LoVo (cell line): ENCODE data around the gene SCAPER.
A peak's percentile ranks its signal among the peaks of the same experiment; 100 is the strongest.

Source experiments
- DNase-seq: peaks from one replicate; pipeline ENCODE4 v3.0.0-alpha.2; 2016; ENCODE audit warnings: low spot score

SCAPER gene

DNA sequence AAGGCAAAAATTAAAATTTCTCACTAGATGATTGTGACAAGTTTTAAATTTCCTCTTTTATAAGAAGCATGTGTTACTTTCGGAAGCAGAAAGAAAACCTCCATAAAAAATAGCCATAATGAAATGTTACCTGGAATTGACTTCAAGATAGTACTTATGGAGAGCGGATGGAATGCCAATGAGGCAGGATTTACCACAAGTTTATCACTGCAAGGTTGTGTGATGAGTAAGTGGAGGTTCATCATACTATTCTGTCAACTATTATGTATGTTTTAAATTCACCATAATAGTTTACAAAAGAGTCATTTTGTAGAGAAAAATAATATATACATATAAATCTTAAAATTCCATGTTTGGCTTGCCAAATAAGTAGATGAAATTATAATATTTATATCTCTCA is 230.3 kb downstream of the SCAPER start:
- DNase-seq, result no peak

DNA sequence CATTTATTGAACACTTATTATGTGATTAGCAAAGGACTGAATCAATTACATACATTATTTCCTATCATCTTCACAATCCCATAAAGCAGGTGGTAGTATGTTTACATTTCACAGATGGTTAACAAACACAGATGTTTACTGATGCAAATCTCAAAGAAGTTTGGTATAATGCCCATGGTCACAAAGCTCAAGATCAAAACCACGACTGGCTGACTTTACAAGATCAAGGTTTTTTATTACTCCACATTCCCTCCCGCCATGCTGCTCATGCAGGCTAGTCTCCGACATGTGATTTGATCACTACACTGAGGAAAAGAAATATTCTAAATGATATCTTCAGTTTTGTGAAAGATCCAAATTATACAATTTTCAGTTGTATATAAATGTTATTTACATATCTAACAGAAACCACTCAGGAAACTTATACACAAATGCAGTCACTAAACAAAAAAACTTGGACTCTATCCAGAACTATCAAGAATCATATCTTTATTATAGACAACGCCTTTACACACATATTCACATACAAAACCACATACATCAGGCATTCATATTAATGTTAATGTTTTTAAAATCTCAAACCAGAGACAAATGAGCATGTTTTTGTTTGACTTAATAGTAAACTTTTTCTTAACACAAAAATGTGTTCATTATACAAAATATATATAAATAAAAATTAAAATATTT is 235.5 kb downstream of the SCAPER start:
- DNase-seq, result no peak

DNA sequence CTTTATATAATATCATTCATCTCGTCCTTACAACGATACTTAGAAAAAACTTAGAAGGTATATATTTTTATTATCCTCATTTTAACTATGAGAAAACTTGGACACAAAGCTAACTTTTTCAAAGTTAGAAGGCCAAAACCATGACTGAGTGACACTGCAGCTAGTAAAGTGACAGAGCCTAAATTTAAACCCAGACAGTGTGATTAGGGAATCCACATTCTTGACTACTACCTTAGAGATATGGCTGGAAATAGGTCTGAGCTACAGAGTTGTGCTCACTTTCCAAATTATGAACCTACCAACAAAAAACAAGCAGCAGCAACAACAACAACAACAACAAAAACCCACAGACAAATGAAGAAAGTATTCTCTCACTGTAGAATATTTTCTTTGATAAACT is 236.2 kb downstream of the SCAPER start:
- no peak for DNase-seq

DNA sequence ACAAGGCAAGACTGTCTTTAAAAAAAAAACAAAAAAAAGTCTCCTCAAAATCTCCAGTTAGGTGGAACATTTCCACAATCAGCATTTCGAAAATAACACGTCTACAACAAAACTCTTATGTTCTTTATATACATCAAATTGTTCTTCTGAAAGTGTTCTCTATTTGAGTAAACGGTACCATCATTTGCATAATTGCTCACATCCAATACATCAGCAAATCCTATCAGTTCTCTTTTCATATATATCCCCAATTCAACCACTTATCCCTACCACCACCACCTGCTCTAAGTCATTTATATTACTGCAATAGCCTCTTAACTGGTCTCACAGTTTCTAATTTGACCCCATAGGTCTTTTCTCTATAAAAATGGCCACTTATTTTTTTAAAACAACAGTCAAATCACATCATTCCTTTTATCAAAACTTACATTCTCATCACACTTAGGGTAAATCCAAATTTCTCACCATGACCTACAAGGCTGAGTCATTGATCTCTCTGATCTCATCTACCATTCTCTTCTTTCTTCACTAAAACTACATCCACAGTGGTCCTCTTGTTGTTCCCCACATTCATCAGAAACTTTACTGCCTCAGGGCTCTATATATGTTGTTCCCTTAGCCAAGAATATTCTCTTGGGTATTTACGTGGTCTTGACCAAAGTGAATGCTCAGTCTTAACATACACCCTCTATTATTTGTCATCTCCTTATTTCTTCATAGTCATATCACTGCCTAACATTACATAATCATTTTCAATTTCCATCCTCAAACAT is 237.0 kb downstream of the SCAPER start:
- DNase-seq, result no peak

DNA sequence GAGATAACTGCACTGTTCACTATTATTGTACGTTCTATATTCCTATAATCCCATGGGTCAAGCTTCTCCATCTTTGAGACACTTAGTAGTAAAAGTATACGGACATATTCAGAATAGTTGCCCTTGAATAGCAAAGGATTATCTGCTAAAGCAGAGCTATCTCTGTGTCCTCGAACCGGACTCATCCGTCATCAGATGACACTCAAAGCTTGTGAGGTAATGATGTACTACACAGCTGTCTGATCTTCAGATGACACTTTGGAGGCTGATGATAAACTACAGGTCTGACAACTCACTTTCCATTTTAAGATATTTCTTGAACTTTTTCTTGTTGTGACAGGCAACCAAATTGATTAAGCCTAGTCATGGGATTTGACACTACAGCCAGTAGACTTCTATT is 240.2 kb downstream of the SCAPER start:
- DNase-seq, result no peak

DNA sequence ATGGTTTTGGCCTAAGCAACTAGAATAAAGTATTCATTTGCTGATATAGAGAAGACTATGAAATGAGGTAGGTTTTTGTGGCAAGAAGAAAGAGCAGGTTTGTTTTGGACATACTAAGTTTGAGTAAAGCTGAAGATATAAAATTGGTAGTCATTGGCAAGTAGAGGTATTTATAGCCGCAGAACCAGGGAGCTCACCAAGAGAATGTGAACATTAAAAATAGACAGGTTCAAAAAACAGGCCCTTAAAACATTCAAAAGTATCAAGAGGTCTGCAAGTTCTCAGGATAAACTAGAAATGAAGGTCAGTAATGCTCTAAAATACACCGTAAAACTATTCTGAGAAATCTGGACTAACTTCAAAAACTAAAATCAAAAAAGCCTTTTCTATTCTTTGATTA is 240.7 kb downstream of the SCAPER start:
- no peak for DNase-seq

DNA sequence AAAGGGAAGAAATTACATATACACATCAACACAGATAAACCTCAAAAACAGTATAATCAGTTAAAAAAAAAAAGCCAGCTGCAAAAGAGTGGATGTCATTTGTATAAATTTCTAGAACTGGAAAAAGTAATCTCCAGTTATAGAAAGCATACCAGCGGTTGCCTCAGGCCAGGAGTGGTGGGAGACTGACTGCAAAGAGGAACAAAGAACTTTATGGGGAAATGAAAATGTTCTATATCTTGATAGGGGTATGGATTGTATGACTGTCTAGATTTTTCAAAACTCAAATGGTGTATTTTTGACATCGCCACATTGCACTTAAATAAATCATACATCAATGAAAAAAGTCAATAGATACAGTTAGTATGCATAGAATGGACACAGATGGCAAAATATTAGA is 241.6 kb downstream of the SCAPER start:
- DNase-seq, result no peak

DNA sequence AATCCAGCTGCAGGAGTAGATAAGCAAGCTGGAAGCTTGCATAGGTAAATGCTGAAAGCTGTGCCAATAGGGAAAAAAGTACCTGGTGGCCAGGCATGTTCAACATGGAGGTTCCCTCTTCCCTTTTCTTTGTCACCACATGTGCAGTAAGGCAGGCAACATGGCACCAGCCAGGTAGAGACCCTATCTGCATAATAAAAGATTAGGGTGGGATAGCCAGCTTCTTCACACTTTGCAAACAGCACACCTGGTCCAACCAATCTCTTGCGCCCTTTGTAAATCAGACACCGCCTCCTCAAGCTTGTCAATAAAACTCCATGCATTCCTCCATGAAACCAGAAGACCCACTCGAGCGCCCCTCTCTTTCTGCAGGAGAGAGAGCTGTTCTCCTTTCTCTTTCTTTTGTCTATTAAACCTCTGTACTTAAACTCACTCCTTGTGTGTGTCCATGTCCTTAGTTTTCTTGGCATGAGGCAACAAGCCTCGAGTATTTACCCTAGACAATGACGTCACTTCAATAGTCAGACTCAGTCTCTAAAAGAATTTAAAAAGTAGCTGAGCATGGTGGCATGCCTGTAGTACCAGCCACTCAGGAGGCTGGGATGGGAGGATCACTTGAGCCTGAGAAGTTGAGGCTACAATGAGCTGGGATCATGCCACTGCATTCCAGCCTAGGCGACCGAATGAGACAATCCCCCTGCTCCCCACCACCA is 256.3 kb downstream of the SCAPER start:
- no peak for DNase-seq

DNA sequence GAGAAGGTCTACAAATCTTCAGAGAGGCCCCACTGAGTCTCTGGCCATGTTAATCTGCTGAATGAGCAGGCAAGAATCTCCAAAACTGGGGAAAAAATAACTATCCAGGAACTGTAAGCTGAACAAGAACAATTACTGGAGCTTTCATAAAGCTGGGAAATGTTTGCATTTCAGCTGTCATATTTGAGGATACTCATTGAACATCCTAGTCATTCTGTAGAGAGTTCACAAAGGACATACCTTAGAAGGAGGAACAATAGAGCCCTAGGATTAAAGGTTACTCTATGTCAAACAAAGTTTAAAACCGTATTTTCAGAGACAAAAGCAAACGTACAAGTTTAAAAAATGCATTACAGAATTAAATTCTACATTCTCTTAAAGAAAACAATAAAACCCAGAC is 257.5 kb downstream of the SCAPER start:
- DNase-seq, result no peak

DNA sequence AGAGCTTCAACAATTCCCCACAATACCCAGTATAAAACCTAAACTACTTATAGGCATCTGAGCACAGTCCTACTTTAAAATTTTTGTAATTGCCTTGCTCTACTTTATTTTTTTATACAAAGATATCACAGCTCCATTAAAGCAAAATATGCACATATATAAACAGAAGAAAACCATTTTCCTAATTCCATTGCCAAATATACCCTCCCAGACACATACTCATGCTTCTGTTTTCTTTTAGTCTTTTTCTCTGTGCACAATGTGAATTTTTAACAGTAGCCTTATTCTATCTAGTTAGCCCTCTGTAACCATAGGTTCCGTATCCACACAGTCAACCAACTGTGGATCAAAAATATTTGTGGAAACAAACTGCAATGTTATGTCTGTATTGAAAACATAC is 260.5 kb downstream of the SCAPER start:
- DNase-seq, result no peak

DNA sequence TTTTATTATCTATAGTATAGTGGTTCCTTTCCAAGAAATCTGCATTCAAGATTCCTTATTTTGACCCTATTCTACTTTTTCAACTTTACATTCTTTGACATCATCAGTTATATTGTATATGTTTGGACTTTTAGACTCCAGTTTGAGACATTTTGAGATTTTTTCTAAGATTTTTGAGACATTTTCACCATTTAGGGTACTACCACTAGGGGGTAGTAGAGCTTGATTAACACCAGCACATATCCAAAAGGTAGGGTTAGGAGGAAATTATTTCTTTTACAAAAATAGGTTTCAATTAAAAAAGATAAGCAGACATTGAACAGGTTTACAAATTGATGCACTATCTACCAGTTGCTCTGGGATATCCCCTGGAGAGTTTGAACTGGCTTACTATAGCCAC is 262.5 kb downstream of the SCAPER start:
- DNase-seq, result no peak

DNA sequence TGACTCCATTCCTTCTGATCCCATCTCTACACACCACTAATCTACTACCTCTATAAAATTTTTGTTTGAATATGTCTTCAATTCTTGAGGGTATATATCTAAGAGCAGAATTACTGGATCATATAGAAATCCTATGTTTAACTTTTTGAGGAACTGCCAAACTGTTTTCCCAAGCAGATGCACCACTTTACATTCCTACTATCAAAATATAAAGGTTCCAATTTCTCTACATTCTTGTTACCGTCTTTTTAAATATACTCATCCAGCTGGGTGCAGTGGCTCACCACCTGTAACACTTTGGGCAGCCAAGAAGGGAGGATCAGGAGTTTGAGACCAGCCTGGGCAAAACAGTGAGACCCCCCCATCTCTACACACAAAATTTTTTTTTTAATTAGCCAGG is 268.0 kb downstream of the SCAPER start:
- no peak for DNase-seq

DNA sequence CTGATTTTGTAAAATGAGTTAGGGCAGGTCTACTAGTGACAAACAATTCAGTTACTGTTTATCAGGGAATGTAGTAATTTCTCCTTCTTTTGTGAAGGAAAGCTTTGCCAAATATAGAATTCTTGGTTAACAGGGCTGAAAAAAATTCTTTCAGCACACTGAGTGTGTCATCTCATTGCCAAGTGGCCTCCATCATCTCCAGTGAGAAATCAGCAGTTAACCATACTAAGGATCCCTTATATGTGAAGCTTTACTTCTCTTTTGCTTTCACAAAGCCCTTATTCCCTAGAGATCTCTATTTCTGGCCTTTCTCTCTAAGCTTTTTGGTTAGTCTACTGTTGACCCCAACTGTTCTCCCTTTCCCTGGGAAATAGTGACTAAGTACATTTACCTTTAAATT is 269.1 kb downstream of the SCAPER start:
- DNase-seq, result no peak

DNA sequence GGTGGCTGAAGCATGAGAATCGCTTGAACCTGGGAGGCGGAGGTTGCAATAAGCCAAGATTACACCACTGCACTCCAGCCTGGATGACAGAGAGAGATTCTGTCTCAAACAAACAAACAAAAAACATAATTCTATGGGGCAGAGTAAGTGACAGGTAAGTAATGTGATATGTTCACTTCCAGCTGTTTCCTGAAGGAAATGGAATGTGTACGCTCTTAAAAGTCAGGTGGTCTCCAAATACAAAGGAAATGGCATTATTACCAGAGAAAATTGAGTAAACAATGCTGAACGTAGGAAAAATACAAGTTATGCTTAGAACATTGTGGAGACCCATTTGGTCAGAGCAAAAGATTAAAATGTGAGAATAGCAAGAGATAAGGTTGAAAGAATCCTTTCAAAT is 278.5 kb downstream of the SCAPER start:
- DNase-seq, result no peak

DNA sequence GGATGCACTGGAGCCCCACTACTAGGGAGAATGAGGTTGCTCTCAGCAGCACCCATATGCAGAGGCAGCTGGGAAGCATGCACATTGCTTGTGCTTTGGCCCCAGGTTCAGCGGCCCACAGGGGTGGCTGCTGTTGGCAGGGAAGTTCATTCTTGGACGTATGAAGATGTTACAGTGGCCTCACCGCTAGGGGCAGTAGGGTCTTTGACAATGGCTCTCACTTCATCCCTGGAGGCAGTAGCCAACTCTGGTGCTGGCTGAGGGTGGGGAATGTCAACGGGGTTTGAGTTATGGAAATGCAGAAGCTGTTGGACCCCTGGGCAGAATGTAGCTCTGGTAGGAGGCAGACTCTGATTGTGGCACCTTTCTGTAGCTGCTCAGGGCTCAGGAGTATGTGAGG is 279.9 kb downstream of the SCAPER start:
- DNase-seq, result no peak

DNA sequence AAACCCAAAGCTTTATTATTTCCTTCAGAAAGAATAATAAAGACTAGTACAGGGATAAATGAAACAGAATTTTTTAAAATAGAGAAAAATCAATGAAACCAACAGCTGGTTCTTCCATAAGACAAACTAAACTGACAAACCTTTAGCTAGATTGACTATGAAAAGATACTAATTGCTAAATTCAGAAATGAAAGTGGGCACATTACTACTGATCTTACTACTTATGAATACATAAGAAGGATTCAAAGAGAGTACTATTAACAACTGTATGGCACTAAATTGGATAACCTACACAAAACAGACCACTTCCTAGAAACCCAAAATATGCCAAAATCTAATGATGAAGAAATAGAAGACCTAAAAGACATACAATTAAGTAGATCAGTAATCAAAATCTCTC is 290.4 kb downstream of the SCAPER start:
- no peak for DNase-seq

DNA sequence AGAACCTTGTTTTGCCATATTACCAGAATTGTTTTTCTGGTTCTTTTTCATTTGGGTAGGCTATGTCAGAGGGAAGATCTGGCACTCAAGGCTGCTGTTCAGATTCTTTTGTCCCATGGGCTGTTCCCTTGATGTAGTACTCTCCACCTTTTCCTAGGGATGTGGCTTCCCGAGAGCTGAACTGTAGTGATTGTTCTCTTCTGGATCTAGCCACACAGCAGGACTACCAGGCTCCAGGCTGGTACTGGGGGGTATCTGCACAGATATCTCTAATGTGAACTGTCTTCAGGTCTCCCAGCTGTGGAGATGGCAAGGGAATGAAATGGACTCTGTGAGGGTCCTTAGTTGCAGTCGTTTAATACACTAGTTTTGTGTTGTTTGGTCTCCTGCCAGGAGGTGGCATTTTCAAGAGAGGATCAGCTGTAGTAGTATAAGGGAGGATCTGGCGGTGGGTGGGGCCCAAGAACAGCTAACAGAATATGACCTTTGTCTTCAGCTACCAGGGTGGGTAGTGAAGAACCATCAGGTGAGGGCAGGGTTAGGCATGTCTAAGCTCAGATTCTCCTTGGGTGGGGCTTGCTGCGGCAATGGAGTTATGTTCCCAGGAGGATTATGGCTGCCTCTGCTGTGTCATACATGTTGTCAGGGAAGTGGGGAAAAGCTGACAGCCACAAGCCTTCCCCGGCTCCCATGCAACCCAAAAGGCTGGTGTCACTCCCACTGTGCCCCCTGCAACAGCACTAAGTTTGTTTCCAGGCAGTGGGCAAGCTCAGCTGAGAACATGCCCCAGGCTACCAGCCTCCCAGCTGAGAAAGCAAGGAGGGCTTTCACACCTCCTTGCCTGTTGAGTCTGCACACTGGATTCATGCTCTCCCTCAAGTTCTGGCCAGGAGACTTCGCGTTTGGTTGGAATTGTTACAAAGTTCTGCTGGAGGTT is 316.1 kb downstream of the SCAPER start:
- DNase-seq, result peak; percentile 92

DNA sequence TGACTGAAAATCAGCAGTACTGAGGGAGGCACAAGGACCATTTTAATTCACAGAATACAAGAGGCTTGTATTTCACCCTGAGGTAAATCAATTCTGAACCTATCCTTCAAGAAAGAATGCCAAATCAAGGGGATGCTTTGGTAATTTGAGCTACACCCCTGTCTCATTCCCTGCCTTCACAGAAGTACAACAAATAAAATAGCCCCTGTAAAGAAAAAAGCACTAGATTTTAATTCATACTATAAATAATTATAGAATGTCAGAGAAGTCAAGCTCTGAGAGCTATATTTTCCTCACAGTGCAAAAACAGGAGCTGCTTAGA is 319.6 kb downstream of the SCAPER start:
- no peak for DNase-seq

DNA sequence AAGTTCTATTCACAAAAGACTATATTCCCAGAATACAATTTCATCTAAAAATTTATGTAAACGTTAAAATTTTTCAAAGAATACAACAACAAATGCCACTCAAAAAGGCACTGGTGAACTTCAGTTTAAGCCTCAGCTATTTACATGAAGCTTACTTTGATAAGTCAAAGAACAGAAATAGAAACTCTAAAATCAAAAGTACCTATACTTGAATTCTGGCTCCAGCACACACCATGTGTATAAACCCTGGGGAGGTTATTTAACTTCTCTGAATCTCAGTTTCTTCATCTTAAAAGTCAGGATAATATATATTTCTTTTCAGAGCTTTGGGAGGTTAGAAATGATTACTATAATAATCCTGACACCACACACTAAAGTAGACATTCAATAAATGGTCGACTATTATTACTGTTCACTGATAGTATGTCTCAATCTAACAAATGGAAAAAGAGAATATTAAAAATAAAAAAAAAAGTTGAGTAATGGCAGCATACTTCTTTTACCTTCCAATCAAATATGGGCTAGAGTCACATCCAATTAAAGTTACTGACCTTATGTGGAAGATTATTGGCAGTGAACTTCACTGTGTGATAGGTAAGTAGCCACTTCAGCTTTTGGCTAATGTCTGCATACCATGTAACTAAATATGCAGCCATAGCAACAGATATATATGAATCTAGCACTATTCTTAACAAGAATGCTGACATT is 320.1 kb downstream of the SCAPER start:
- DNase-seq, result no peak

DNA sequence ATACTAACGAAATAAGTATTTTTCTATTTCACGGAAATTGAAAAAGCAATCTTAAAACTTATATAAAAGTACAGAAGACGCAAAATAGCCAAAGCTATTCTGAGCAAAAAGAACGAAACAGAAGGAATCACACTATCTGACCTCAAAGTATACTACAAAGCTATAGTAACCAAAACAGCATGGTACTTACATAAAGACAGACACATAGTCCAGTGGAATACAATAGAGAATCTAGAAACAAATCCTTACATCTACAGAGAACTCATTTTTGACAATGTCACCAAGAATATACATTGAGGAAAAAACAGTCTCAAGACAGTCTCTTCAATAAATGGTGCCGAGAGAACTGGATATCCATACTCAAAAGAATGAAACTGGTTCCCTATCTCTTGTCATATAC is 322.6 kb downstream of the SCAPER start:
- no peak for DNase-seq

DNA sequence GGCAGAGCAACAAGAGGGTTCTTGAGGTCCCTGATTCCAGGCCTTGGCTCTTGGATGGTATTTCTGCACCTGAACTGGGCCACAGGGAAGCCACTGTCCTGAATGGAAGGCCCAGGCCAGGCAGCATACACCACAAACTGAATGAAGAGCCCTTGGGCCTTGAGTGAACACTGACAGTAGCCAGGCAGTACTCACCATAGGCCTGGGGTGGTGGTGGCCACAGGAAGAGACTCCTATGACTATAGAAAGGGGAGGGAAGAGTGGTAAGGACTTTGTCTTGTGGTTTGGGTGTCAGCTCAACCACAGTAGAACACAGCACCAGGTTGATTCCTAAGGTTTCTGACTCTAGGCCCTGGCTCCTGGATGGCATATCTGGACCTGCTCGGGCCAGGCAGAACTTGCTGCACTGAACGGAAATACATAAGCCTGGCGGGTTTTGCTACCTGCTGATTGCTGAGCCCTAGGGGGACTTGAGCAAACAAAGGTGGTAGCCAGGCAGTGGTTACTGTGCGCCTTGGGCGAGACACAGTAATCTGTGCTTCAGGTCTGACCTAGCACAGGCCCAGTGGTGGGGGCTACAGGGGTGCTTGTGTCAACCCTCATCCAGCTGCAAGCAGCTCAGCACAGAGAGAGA is 327.1 kb downstream of the SCAPER start:
- no peak for DNase-seq
